ENCODE measurements around the gene GRHL1.
"Not testable (repeated sequence)": the region's sequence is repeated elsewhere in the genome, so short reads cannot be mapped to it uniquely, and the experiment has no call there.

The GRHL1 gene, protein sequence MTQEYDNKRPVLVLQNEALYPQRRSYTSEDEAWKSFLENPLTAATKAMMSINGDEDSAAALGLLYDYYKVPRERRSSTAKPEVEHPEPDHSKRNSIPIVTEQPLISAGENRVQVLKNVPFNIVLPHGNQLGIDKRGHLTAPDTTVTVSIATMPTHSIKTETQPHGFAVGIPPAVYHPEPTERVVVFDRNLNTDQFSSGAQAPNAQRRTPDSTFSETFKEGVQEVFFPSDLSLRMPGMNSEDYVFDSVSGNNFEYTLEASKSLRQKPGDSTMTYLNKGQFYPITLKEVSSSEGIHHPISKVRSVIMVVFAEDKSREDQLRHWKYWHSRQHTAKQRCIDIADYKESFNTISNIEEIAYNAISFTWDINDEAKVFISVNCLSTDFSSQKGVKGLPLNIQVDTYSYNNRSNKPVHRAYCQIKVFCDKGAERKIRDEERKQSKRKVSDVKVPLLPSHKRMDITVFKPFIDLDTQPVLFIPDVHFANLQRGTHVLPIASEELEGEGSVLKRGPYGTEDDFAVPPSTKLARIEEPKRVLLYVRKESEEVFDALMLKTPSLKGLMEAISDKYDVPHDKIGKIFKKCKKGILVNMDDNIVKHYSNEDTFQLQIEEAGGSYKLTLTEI

DNA sequence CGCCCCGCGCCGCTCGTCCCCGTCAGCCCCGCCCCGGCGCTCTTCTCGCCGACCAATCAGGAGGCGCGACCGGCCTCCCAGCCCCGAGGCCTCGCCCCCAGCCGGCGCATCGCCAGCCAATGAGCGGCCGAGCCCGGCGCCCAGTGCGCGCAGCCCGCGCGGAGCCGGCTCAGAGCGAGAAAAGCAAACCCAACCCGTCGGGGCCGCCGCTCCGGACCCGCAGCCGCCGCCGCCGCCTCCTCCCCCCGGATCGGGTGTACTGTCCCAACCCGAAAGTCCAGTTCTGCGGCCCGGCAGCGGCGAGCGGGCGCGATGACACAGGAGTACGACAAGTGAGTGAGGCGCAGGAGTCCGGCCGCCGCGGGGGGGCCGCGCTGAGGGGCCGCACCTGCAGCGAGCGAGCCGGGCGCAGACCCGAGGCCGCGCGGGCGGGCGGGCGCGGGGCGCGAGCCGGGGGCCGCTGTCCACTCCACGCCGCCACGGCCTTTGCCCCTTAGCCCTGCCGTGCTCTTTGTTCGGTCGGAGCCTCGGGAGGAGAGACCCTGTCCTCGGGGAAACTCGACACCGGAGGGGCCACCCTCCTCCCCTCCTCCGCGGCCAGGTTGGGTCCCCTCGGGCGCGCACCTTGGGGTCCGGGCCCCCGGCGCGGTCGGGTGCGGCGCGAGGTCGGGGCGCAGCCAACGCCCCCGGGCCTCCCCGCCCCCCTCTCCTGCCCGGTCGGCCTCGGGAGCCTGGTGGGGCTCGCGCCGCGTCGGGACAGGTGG lies at the start of gene GRHL1:
TSS of gene GRHL1 (plus strand) at position 172 of the 764 bp plus-strand sequence. CDS start at position 313, 141 bp downstream.
- peak; percentile 92 for DNase-seq

DNA sequence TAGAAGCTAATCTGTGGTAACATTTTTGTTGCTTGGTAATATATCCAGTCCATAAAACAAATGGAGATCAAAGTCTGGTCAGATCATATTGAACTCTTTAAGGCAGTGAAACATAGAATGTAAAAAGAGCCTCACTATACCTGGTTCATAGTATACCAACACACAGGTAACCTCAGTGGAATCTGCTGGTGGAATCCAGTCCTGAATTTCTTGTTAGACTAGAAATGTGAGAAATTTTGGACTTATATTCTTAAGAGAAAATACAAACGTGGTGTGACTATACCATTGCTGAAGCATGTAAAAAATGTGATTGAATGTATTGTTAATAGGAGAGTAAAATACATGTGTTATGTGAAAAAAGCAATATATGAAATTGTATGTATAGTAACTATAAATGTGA lies 46.1 kb upstream of the GRHL1 start:
- no peak for DNase-seq

DNA sequence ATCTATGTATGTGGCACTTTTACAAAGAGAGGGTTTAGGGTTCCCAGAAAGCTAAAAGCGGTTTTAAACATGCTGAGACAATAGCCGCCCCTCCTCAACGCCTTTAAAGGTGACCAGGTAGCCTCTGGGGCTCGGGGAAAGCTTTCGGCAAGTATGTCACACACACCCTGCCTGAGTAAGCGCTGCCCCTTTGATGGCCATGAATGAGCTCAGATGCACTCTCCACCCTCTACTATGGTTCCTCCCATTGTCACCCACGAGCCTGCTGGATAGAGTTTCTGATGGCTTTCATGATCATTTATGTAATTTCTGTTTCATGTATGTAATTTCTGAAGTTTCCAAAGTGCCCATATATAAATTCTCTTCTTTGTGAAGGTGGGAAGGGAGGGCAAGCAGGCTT lies 44.1 kb upstream of the GRHL1 start:
- no peak for DNase-seq

DNA sequence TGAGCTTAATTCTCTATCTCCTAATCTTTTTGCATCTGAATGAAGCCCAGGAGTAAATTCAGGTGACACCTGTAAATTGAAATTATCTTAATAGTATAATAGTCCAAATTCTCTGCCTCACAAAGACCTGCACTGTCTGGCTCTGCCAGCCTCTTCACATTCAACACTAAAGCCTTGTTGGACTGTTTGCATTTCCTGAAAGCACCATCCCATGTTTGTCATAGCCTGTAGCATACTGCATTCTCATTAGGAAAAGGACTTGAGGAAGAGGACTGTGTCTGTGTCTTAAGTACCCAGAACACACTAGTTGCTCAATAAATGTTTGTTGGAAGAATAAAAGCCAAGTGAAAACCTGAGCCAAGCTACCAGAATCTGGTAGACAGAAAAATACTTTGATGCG lies 42.9 kb upstream of the GRHL1 start:
- DNase-seq, result no peak

DNA sequence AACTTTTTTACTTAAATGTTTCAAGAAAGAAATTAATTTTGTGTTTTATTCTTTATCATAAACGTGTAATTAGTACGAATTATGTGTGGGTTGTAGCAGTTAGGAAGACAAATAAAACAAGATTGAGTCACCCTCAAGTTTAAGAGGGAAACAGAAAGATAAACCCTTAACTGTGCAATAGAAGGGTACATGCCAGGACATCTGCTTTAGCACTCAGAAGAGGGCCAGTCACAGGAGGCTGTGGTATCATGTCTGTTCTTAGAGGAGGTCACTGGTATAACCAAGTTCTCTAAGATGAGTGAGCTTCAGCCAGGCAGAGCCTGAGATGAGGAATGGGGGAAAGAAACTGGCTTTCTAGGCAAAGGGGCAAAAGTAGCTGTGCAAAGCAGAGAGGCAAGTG lies 42.4 kb upstream of the GRHL1 start:
- DNase-seq, result no peak

DNA sequence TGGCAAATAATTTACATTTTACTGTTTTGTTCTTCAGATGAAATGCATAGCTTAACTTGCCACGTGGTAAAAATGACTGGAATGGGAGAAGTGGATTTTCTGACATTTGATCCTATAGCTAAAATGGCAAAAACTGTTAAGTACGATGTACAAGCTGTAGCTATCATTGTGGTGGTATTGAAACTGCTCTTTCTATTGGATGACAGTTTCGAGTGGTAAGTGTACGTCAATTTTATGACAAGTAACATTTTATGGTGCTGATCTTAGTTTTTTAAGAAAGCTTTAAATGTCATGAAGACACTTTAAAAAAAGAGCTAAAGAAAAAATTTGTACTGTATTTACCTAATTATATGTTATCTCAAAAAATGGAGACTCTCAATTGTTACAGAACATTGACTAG lies 40.8 kb upstream of the GRHL1 start:
- DNase-seq, result no peak

DNA sequence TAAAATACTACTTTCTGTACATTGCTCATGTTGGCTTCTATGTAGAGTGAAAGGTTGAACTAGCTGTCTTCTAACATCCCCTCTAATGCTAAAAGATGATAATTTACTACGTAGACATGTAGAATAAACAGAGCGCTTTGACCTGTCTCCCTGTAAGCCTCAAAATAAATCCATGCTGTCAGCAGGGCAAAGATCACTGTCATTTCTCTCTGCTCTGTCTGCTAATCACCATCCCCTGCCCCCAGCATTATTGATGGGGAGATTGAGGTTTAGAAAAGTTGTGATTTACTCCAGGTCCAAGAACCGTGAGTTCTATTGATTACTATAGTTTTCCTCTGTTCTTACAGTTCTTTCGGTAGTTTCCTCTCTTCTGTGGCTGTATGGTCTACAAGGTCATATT lies 39.0 kb upstream of the GRHL1 start:
- DNase-seq, result no peak

DNA sequence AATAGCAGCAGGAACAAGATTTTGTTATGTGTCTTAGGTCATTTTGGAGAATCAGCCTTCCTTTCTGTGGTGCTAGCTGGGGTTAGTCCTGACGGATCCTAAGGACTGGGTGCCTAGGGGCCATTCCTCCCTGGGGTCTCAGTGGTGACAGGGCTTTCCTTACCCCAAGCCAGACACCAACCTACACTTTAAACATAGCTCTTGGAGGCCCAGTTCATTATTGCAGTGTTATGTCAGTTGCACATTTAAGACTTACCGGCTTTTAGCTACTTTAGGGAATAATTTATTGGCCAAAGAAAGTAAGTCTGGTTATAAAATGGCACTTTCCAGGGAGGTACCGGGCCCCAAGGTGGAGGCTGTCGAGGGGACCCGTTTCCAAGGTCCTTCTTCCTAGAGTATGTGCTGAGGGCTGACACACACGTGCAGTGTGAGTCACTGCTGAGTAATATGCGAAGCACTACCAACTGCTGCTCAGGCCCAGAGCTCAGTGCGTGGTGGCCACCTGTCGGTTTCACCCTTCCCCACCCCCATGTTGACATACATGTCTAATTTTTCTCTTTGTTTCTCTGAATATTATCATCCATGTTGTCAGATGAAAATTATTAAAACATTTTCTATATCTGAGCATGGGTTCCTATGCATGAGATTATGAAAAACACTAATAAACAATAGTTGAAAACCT lies 37.0 kb upstream of the GRHL1 start:
- peak; percentile 62 for DNase-seq

DNA sequence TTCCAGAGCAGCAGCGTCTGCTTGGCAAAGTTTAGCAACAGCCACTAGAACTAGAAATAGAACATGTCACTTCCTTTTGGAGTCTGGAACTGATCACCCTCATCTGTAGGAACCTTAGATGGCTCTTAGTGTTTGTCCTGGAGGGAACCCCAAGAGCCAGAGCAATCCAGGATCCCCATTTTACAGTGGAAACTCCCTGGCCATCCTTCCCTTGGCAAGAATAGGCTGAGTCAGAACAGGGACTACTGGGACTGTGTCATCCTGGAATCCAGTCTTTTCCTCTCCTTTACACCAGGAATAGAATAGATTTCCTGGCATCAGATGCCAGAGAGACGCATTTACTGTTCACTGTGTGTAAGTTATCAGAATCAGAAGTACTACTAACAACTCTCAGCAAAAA lies 33.2 kb upstream of the GRHL1 start:
- DNase-seq, result no peak

DNA sequence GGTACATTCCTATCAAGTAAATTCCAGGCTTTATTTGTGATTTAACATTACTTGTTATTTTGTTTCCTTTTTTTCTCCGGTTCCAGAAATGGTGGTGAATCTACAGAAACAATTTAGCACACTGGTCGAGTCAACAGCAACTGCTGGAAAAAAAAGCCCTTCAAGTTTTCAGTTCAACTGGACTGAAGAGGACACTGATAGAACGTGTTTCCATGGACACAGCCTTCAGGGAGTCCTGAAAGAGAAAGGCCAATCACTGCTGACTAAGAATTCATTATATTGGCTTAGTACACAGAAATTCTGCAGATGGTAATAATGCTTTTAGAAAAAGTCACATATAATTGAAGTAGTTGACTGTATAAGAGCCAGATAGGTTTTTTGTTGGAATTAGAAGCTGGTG lies 32.0 kb upstream of the GRHL1 start:
- no peak for DNase-seq

DNA sequence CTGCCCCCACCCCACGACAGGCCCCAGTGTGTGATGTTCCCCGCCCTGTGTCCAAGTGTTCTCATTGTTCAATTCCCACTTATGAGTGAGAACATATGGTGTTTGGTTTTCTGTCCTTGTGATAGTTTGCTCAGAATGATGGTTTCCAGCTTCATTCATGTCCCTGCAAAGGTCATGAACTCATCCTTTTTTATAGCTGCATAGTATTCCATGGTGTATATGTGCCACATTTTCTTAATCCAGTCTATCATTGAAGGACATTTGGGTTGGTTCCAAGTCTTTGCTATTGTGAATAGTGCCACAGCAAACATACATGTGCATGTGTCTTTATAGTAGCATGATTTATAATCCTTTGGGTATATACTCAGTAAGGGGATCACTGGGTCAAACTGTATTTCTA lies 24.5 kb upstream of the GRHL1 start:
- DNase-seq, result not testable (repeated sequence)

DNA sequence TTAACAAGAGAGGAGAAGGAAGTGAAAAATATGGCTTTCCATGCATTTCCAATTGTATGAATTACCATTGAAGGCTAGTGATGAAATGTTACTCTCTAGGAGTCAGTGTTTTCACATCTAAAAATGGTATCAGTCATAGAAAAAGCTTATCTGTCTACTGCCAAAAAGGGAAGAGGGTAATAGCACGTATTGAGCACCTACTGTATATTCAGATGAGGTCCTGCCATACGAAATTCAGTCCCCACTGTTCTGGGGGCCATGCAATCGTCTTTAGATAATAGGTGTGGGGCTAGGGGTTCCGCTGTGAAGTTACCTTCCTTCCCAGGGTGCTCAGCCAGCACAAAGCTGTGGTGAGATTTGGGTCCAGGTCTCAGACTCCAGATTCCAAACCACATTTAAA lies 14.2 kb upstream of the GRHL1 start:
- DNase-seq, result no peak

DNA sequence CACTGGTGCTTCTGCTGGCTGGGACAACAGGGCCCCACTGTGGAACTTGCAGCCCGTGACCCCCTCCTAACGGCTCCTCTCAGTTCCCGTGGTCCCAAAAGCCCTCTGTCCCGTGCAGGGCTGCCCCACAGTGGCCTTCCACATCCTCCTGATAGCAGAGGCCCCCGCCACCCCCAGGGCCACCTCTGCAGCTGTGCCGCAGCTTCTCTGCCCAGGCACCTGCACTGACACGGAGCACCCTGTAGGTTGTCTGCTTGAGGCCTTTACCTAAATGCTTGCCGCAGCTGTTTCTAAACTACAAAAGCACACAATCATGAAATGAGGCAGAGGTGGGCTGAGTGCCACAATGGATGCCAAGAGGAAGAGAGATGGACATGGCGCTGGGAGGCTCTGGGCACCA lies 13.5 kb upstream of the GRHL1 start:
- no peak for DNase-seq

DNA sequence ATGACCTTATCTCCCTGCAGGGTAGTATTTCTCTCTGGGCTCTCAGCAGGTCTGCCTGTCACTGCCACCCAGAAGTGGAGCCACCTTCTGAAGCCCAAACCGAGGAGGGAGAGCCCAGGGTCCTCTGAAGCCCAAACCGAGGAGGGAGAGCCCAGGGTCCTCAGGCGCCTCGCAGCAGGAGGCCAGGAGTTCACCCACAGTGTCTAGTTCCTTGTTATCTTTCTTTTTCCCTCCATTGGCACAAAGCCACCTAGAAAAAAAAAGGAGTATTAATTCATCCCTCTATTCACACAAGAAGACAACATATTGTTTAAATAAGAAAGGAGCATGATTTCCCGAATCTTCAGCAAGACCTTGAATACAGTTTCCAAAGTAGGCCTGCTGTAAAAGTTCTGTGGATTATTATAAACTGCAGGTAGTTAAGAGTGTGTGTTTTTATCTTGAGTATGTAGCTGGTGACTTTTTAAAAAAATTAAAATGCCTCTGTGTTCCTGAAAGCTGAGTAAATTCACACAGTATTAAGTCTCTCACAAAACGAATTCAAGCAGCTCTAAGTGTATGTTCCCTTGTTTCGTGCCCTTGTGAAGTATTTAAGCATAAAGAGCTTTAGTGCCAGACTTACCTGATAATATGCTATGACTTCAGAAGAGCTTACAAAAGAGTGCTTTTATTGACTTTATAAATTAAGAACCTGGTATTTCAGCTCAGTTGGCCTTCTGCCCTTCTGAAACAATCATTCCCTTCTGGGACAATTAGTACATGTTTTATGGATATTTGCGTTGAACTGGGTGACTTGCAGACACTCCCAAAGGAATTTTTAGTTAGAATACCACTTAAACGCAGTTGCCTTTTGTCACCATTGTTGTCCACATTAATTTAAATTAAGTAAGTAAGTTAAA lies 11.7 kb upstream of the GRHL1 start:
- DNase-seq, result no peak

DNA sequence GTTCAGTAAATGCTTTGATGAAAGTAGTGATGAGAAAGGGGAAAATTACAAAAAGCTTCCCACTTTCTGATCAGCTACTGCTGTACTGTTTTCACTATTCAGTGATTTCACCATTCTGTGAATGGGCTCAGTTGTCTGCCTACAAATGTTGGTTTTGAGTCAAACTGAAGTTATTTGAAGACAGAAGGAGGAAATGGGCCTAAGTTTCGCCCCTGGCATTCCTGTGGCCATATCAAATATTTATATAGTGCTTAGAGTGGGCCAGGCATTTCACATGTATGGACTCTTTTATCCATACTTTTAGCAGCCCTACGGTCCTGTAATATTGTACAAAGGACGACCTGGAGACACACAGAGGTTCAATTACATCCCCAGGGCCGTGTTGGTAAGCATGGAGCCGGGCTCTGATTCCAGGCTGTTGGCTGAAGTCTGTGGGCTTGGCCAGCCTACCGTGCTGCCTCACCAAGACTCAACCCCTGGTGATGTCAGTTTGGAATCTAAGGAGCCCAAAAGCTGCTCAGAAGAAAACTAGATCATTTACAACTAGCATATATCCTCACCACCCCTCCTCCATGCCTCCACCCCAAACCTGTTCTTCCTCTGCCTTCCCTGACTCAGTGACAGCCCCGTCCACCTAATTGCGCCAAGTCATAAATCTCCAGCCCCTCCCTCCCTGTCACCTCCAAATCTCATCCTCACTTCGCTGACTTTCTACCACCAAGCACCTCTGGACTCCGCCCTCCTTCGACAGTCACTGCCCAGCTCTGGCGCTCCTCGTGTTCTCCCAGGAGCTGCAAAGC lies 10.1 kb upstream of the GRHL1 start:
- no peak for DNase-seq

DNA sequence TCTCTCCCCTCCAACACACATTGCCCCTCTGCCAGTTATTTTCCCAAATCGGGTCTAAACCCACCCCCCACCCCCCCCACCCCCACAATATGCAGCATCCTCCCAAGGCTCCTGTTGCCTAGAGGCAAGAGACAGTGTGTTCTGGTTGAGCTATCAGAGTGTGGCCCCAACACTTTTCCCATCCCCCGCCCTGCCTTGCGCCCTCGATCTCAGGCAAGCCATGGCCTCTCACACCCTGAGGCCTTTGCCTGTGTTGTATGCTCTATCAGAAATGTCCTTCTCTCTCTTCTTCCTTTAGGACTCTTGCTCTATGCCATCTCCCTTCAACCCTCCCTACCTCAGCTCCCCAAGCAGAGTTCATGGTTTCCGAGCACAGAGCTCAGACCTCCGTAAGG lies 9.5 kb upstream of the GRHL1 start:
- no peak for DNase-seq

DNA sequence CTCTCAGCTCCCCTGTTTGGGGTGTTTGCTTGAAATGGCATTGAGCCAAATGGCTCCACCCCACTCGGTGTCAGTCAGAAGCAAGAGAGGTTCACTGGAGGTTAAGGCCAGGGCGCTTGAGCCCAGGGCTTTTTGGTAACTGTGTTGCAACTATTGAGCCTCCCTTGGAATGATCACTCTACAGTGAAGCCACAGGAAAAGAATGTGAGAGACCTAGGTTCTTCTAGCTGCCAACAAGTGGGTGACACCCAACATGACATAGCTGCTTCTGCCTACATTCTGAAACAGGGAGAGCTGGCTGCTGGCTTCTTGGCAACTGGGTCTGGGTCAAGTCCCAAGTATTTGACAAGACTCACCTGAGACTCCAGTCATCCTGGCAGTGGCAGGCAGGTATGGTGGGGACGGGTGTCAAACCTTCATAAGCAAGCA lies 7.1 kb upstream of the GRHL1 start:
- DNase-seq, result no peak

DNA sequence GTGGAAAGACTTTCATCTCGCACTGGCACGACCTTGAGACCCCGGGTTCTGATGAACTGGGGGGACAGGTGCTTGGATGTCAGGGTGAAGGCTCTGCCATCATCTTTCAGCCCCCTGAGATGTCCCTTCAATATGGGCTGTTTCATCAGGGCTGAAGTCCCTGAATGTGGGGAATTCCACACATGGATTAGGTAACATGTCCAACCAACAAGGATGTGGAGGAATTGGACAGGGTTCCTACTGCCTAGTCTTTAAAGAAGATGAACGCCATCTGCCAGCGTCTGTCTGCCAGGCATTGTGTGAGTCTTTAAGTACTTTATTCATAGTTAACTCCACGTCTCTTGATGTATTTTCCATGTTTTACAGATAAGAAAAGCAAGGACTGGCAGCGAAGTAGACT lies 5.9 kb upstream of the GRHL1 start:
- no peak for DNase-seq

DNA sequence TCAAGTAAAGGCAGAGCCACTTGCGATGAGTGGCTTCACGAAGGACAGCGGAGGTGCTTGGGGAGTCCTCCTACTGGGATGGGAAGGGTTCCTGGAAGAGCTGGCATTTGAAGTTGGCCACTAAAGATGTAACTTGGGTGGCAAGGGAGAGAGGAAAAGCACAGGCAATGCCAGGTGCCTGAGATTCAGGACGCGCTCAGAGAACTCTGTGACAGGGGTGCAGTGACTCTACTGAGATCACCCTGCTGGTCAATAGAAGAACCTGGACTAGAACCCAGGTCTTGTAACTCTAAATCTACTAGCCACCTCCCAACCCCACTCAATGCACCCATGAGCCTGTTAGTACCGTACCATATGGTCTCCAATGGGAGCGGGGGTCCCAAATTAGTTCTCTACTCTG lies 5.4 kb upstream of the GRHL1 start:
- DNase-seq, result no peak

DNA sequence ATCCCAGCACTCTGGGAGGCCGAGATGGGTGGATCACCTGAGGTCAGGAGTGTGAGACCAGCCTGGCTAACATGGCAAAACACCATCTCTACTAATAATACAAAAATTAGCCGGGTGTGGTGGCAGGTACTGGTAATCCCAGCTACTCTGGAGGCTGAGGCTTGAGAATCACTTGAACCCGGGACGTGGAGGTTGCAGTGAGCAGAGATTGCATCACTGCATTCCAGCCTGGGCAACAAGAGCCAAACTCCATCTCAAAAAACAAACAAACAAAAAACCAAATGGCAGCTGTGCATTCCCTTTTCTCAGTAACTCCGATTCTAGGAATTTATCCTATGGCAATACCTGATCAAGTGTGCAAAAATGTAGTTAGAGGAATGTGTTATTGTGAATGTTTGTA lies 4.7 kb upstream of the GRHL1 start:
- DNase-seq, result no peak

DNA sequence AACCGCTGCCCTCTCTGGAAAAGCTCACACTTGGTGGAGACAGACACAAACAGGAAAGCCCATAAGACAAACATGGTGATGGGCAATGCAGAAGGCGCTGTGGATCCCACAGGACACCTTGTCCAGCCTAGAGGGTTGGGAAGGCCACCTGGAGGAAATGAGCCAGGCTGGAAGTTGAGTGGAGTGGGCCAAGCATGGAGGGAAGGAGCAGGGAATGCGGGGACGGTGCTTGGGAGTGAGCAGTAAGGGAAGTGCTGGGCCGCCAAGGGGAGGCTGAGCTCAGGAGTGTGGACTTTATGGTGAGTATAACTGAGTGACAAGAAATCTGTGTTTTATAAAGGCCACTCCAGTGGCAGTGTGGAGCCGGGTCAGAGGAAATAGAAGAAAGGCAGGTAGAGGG lies 2.8 kb upstream of the GRHL1 start:
- no peak for DNase-seq

Data from activated naive CD4-positive, alpha-beta T cell treated with Interleukin-2 at 50 U/mL for 16 hours (primary cell).